WTC11 (cell line): Measurements from ENCODE around the gene CHAMP1. TPM values are rescaled to one million over a fixed set of nuclear protein-coding genes. Genes with fewer than 3 reads are reported as not detected.

ENCODE experiments used
- ATAC-seq: fragments of 200-7000 bp; cut with Tn5 transposase; 2 replicates; pipeline ENCODE4 v1.10.0; 2021; ENCODE audit warnings: mild to moderate bottlenecking, moderate library complexity
- CTCF ChIA-PET: fragments of 300-600 bp; sonication (Branson Sonifier 250); formaldehyde crosslinking; loops from one replicate; lab custom pipeline; 2021; ENCODE audit warnings: antibody characterized with exemption; lab: Charles Lee
- POLR2A ChIA-PET: fragments of 350-600 bp; sonication (Branson Sonifier 250); formaldehyde crosslinking; loops from one replicate; lab custom pipeline; 2021; ENCODE audit warnings: antibody characterized with exemption; lab: Charles Lee
- DNase-seq: peaks from one replicate; pipeline ENCODE4 v3.0.0; 2021; ENCODE audit warnings: low spot score
- H3K27ac Mint-ChIP-seq: 2 replicates; pipeline ENCODE4 v1.8.0; 2021; ENCODE audit warnings: mixed read lengths
- H3K27me3 Mint-ChIP-seq: 2 replicates; pipeline ENCODE4 v1.8.0; 2021; ENCODE audit warnings: low read depth, mild to moderate bottlenecking, moderate library complexity, mixed read lengths
- H3K36me3 Mint-ChIP-seq: 2 replicates; pipeline ENCODE4 v1.8.0; 2021; ENCODE audit warnings: mixed read lengths
- H3K4me1 Mint-ChIP-seq: 2 replicates; pipeline ENCODE4 v1.8.0; 2022; ENCODE audit warnings: mixed read lengths
- H3K4me3 Mint-ChIP-seq: 2 replicates; pipeline ENCODE4 v1.8.0; 2021; ENCODE audit warnings: mild to moderate bottlenecking, moderate library complexity, mixed read lengths
- H3K9me3 Mint-ChIP-seq: 2 replicates; pipeline ENCODE4 v1.8.0; 2021; ENCODE audit warnings: mixed read lengths
- CBFB ChIP-seq: sonication (generic); formaldehyde crosslinking; IDR thresholded peaks from 2 replicates; pipeline ENCODE4 v1.8.1; 2022; ENCODE audit warnings: mild to moderate bottlenecking, low read depth, missing genetic modification reagents
- CTCF ChIP-seq: fragments of 200-600 bp; IDR thresholded peaks from 2 replicates; pipeline ENCODE4 v1.8.0; 2022; ENCODE audit warnings: antibody characterized with exemption
- ESRRA ChIP-seq: sonication (generic); formaldehyde crosslinking; IDR thresholded peaks from 2 replicates; pipeline ENCODE4 v1.8.1; 2022; ENCODE audit warnings: mild to moderate bottlenecking, missing genetic modification reagents, borderline replicate concordance
- FOXJ3 ChIP-seq: sonication (generic); formaldehyde crosslinking; IDR thresholded peaks from 2 replicates; pipeline ENCODE4 v1.9.0; 2021; ENCODE audit warnings: missing genetic modification reagents, mild to moderate bottlenecking, borderline replicate concordance
- IRF2 ChIP-seq: sonication (generic); formaldehyde crosslinking; IDR thresholded peaks from 2 replicates; pipeline ENCODE4 v1.8.0; 2022; ENCODE audit warnings: low read depth, missing genetic modification reagents, borderline replicate concordance
- KAT7 ChIP-seq: sonication (generic); formaldehyde crosslinking; IDR thresholded peaks from 2 replicates; pipeline ENCODE4 v1.8.1; 2023; ENCODE audit warnings: missing genetic modification reagents, mild to moderate bottlenecking, borderline replicate concordance
- MYBL2 ChIP-seq: sonication (generic); formaldehyde crosslinking; IDR thresholded peaks from 2 replicates; pipeline ENCODE4 v1.8.1; 2023; ENCODE audit warnings: mild to moderate bottlenecking, moderate library complexity, missing genetic modification reagents
- NFATC4 ChIP-seq: fragments of 250-450 bp; sonication (Bioruptor Pico); IDR thresholded peaks from 2 replicates; pipeline ENCODE4 v1.9.0; 2021; ENCODE audit warnings: mild to moderate bottlenecking
- OVOL2 ChIP-seq: fragments of 250-450 bp; sonication (Bioruptor Pico); IDR thresholded peaks from 2 replicates; pipeline ENCODE4 v1.9.0; 2021; ENCODE audit warnings: mild to moderate bottlenecking, borderline replicate concordance
- RELA ChIP-seq: sonication (generic); formaldehyde crosslinking; IDR thresholded peaks from 2 replicates; pipeline ENCODE4 v1.8.1; 2022; ENCODE audit warnings: missing genetic modification reagents, mild to moderate bottlenecking, borderline replicate concordance
- SMAD4 ChIP-seq: sonication (generic); formaldehyde crosslinking; IDR thresholded peaks from 2 replicates; pipeline ENCODE4 v1.8.0; 2022; ENCODE audit warnings: mild to moderate bottlenecking, missing genetic modification reagents
- SP1 ChIP-seq: sonication (generic); formaldehyde crosslinking; conservative IDR thresholded peaks from 2 replicates; pipeline ENCODE4 v1.8.1; 2022; ENCODE audit warnings: missing genetic modification reagents
- ZNF138 ChIP-seq: sonication (generic); formaldehyde crosslinking; conservative IDR thresholded peaks from 2 replicates; pipeline ENCODE4 v1.8.1; 2022; ENCODE audit warnings: mild to moderate bottlenecking, moderate library complexity, missing genetic modification reagents
- ZNF219 ChIP-seq: sonication (generic); formaldehyde crosslinking; IDR thresholded peaks from 2 replicates; pipeline ENCODE4 v1.8.0; 2023; ENCODE audit warnings: missing genetic modification reagents, mild to moderate bottlenecking, borderline replicate concordance
- ZNF281 ChIP-seq: sonication (generic); formaldehyde crosslinking; IDR thresholded peaks from 2 replicates; pipeline ENCODE4 v1.8.0; 2023; ENCODE audit warnings: mild to moderate bottlenecking, missing genetic modification reagents
- ZNF317 ChIP-seq: sonication (generic); formaldehyde crosslinking; IDR thresholded peaks from 2 replicates; pipeline ENCODE4 v1.8.1; 2023; ENCODE audit warnings: low read depth, mild to moderate bottlenecking, moderate library complexity, missing genetic modification reagents, borderline replicate concordance
- total RNA-seq: library from RNA; stranded (reverse); gene quantifications from 3 replicates; pipeline ENCODE4 v1.2.3, GENCODE V29; 2021
- TF ChIP-seq, protein P1 (sequence below): sonication (generic); formaldehyde crosslinking; IDR thresholded peaks from 2 replicates; pipeline ENCODE4 v1.8.1; 2023; ENCODE audit warnings: mild to moderate bottlenecking, missing genetic modification reagents, borderline replicate concordance
- TF ChIP-seq, protein P2 (sequence below): fragments of 250-450 bp; sonication (Bioruptor Pico); IDR thresholded peaks from 2 replicates; pipeline ENCODE4 v1.8.0; 2021; ENCODE audit warnings: mild to moderate bottlenecking
- TF ChIP-seq, protein P3 (sequence below): sonication (generic); formaldehyde crosslinking; IDR thresholded peaks from 2 replicates; pipeline ENCODE4 v1.8.1; 2022; ENCODE audit warnings: low read depth, mild to moderate bottlenecking, moderate library complexity, missing genetic modification reagents, borderline replicate concordance
- TF ChIP-seq, protein P4 (sequence below): sonication (generic); formaldehyde crosslinking; IDR thresholded peaks from 2 replicates; pipeline ENCODE4 v1.8.1; 2023; ENCODE audit warnings: mild to moderate bottlenecking, missing genetic modification reagents, moderate library complexity
- TF ChIP-seq, protein P5 (sequence below): sonication (generic); formaldehyde crosslinking; IDR thresholded peaks from 2 replicates; pipeline ENCODE4 v1.8.1; 2022; ENCODE audit warnings: low read depth, missing genetic modification reagents, borderline replicate concordance

Gene CHAMP1
- total RNA-seq, 1 experiment from 2014 or later: 31.7 TPM

GRCh38 chr13:114309806-114310410 lies 4.4 kb upstream of the CHAMP1 start (continued):
- TF ChIP-seq, protein P1, sequence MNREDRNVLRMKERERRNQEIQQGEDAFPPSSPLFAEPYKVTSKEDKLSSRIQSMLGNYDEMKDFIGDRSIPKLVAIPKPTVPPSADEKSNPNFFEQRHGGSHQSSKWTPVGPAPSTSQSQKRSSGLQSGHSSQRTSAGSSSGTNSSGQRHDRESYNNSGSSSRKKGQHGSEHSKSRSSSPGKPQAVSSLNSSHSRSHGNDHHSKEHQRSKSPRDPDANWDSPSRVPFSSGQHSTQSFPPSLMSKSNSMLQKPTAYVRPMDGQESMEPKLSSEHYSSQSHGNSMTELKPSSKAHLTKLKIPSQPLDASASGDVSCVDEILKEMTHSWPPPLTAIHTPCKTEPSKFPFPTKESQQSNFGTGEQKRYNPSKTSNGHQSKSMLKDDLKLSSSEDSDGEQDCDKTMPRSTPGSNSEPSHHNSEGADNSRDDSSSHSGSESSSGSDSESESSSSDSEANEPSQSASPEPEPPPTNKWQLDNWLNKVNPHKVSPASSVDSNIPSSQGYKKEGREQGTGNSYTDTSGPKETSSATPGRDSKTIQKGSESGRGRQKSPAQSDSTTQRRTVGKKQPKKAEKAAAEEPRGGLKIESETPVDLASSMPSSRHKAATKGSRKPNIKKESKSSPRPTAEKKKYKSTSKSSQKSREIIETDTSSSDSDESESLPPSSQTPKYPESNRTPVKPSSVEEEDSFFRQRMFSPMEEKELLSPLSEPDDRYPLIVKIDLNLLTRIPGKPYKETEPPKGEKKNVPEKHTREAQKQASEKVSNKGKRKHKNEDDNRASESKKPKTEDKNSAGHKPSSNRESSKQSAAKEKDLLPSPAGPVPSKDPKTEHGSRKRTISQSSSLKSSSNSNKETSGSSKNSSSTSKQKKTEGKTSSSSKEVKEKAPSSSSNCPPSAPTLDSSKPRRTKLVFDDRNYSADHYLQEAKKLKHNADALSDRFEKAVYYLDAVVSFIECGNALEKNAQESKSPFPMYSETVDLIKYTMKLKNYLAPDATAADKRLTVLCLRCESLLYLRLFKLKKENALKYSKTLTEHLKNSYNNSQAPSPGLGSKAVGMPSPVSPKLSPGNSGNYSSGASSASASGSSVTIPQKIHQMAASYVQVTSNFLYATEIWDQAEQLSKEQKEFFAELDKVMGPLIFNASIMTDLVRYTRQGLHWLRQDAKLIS: no peak

GRCh38 chr13:114310956-114311355 lies 3.3 kb upstream of the CHAMP1 start:
- Mint-ChIP-seq H3K9me3 (no peaks in the 10 kb centered on the region), H3K27ac (no peak overlapping the region), H3K4me3 (no peak overlapping the region), H3K4me1 (peaks cover 16% of the 10 kb centered on the region), H3K36me3 (peaks cover 14% of the 10 kb centered on the region), H3K27me3 (no peaks in the 10 kb centered on the region; the same call in 1 of the 2 replicates)
- ChIA-PET POLR2A (no interaction called here), CTCF (no interaction called here)
- TF ChIP-seq, protein P2, sequence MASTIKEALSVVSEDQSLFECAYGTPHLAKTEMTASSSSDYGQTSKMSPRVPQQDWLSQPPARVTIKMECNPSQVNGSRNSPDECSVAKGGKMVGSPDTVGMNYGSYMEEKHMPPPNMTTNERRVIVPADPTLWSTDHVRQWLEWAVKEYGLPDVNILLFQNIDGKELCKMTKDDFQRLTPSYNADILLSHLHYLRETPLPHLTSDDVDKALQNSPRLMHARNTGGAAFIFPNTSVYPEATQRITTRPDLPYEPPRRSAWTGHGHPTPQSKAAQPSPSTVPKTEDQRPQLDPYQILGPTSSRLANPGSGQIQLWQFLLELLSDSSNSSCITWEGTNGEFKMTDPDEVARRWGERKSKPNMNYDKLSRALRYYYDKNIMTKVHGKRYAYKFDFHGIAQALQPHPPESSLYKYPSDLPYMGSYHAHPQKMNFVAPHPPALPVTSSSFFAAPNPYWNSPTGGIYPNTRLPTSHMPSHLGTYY: no peak
- TF ChIP-seq, protein P3, sequence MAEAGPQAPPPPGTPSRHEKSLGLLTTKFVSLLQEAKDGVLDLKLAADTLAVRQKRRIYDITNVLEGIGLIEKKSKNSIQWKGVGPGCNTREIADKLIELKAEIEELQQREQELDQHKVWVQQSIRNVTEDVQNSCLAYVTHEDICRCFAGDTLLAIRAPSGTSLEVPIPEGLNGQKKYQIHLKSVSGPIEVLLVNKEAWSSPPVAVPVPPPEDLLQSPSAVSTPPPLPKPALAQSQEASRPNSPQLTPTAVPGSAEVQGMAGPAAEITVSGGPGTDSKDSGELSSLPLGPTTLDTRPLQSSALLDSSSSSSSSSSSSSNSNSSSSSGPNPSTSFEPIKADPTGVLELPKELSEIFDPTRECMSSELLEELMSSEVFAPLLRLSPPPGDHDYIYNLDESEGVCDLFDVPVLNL: no peak
- TF ChIP-seq FOXJ3 (no peak), NFATC4 (CRISPR knock-in tag) (no peak), KAT7 (CRISPR knock-in tag) (no peak), MYBL2 (no peak), ZNF281 (CRISPR knock-in tag) (no peak), CBFB (CRISPR knock-in tag) (no peak), CTCF (no peak), SMAD4 (CRISPR knock-in tag) (no peak), IRF2 (no peak), OVOL2 (CRISPR knock-in tag) (no peak), ESRRA (CRISPR knock-in tag) (no peak), ZNF317 (no peak), RELA (CRISPR knock-in tag) (no peak), ZNF138 (CRISPR knock-in tag) (no peak), ZNF219 (CRISPR knock-in tag) (no peak), SP1 (CRISPR knock-in tag) (no peak)
- TF ChIP-seq, protein P4, sequence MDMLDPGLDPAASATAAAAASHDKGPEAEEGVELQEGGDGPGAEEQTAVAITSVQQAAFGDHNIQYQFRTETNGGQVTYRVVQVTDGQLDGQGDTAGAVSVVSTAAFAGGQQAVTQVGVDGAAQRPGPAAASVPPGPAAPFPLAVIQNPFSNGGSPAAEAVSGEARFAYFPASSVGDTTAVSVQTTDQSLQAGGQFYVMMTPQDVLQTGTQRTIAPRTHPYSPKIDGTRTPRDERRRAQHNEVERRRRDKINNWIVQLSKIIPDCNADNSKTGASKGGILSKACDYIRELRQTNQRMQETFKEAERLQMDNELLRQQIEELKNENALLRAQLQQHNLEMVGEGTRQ (CRISPR knock-in tag): no peak
- TF ChIP-seq, protein P5, sequence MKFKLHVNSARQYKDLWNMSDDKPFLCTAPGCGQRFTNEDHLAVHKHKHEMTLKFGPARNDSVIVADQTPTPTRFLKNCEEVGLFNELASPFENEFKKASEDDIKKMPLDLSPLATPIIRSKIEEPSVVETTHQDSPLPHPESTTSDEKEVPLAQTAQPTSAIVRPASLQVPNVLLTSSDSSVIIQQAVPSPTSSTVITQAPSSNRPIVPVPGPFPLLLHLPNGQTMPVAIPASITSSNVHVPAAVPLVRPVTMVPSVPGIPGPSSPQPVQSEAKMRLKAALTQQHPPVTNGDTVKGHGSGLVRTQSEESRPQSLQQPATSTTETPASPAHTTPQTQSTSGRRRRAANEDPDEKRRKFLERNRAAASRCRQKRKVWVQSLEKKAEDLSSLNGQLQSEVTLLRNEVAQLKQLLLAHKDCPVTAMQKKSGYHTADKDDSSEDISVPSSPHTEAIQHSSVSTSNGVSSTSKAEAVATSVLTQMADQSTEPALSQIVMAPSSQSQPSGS (CRISPR knock-in tag): no peak
- ATAC-seq (no peak), DNase-seq (no peak)
